Gastroesophageal sphincter (tissue), 4 donors: ENCODE results near the gene ARID3B. TPM values are rescaled to one million over a fixed set of nuclear protein-coding genes. Genes with fewer than 3 reads are reported as not detected.
"Not testable (repeated sequence)": the region's sequence is repeated elsewhere in the genome, so short reads cannot be mapped to it uniquely, and the experiment has no call there.

Experiments used
- ATAC-seq: fragments of 150-250 bp; one replicate; pipeline ENCODE4 v1.9.1; 2016; ENCODE audit warnings: mild to moderate bottlenecking, moderate library complexity
- H3K27ac ChIP-seq, 4 donors: fragments of 200-600 bp; sonication (generic) in 3 of 4; 1 replicate in 3 of 4; 2 replicates in 1 of 4; pipeline ENCODE4 v1.5.1; 2016 to 2019
- H3K27me3 ChIP-seq: fragments of 200-600 bp; sonication (generic); one replicate; pipeline ENCODE4 v1.5.1; 2019
- H3K36me3 ChIP-seq, 2 donors: fragments of 200-600 bp; sonication (generic); one replicate each; pipeline ENCODE4 v1.5.1; 2019; ENCODE audit warnings: control low read depth in 1 of 2
- H3K4me1 ChIP-seq, 3 donors: fragments of 200-600 bp; sonication (generic); 1 replicate in 2 of 3; 2 replicates in 1 of 3; pipeline ENCODE4 v1.5.1; 2016 to 2019; ENCODE audit warnings: control low read depth in 2 of 3
- H3K4me3 ChIP-seq, 2 donors: fragments of 200-600 bp; sonication (generic); one replicate each; pipeline ENCODE4 v1.5.1; 2019; ENCODE audit warnings: mild to moderate bottlenecking in 1 of 2, moderate library complexity in 1 of 2
- H3K9me3 ChIP-seq, 3 donors: fragments of 200-600 bp; sonication (generic); one replicate each; pipeline ENCODE4 v1.5.1; 2017 to 2019; ENCODE audit warnings: control low read depth in 2 of 3
- CTCF ChIP-seq, 4 experiments: fragments of 200-600 bp in 2 of 4; fragments of 450-650 bp in 2 of 4; sonication (generic) in 1 of 4; IDR thresholded peaks; one replicate each; pipeline ENCODE4 v1.5.1; 2017 to 2019; ENCODE audit warnings: antibody characterized with exemption in 4 of 4, mild to moderate bottlenecking in 2 of 4, moderate library complexity in 2 of 4
- EP300 ChIP-seq: sonication (generic); formaldehyde crosslinking; IDR thresholded peaks from one replicate; pipeline ENCODE4 v1.6.1; 2017; ENCODE audit warnings: antibody characterized with exemption, mild to moderate bottlenecking
- POLR2A ChIP-seq, 2 donors: fragments of 450-650 bp; IDR thresholded peaks; one replicate each; pipeline ENCODE4 v1.6.1; 2017; ENCODE audit warnings: antibody characterized with exemption in 2 of 2, mild to moderate bottlenecking in 2 of 2, moderate library complexity in 1 of 2
- POLR2AphosphoS5 ChIP-seq: sonication (generic); formaldehyde crosslinking; IDR thresholded peaks from one replicate; pipeline ENCODE4 v1.6.1; 2017; ENCODE audit warnings: antibody characterized with exemption
- WGBS, 2 donors: methylation state at CpG; one replicate each; pipeline ENCODE4 v1.1.5; 2018; ENCODE audit warnings: low coverage in 1 of 2; 5-methylcytosine and 5-hydroxymethylcytosine counted together
- total RNA-seq, 4 donors: library from RNA; depleted of rRNA; stranded (reverse); fragments of >200 nt; gene quantifications; one replicate each; pipeline ENCODE4 v1.1.0, GENCODE V29; 2016

The ARID3B gene
- total RNA-seq, 4 donors from 2014 or later = 2.9 to 8.4 (median 6.9) TPM

- Histone ChIP-seq H3K4me1 (peaks cover 0 to 18% (median 10%) of the 10 kb centered on the region in 3 donors), H3K27ac (no peak overlapping the region), H3K9me3 (no peaks in the 10 kb centered on the region), H3K36me3 (peaks cover 0 to 69% of the 10 kb centered on the region in 2 donors), H3K4me3 (no peak overlapping the region), H3K27me3 (no peaks in the 10 kb centered on the region)
- 100% methylated on average over 2 of the region's 4 CpGs; no CpG with 5 or more reads in 1 of the 2 donors for WGBS, 2 donors
- no peak for ATAC-seq
- TF ChIP-seq CTCF (IDR thresholded peaks at IDR 0.05) (no peak), POLR2A (IDR thresholded peaks at IDR 0.05) (no peak), EP300 (no peak), POLR2AphosphoS5 (no peak)
These were observed 53.4 kb downstream of the ARID3B start for GRCh38 chr15:74594455-74594854.

DNA sequence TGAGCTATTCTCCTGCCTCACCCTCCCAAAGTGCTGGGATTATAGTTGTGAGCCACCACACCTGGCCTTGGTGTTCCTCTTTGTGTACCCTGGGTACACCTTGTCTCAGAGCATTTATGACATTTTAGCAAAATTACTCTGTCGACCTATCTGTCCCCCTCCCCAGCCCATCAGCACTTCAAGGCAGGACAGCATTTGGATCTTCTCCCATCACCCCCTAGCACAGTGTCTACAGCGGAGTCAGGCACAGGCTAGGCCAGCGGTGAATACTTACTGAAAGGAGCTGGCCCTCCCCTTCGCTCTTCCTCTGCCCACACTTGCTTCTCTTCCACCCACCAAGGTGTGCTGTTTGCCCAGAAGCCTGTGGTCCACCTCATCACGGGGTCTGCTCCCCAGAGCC, 54.3 kb downstream of the ARID3B start:
- no peak overlapping the region for H3K4me3 ChIP-seq
- ATAC-seq = no peak
- no peaks in the 10 kb centered on the region for H3K27me3 ChIP-seq
- peaks cover 0 to 61% of the 10 kb centered on the region in 2 donors for H3K36me3 ChIP-seq
- TF ChIP-seq POLR2A (IDR thresholded peaks at IDR 0.05) (no peak), POLR2AphosphoS5 (no peak), CTCF (IDR thresholded peaks at IDR 0.05) (no peak), EP300 (no peak)
- no peaks in the 10 kb centered on the region for H3K9me3 ChIP-seq
- 86 to 93% methylated on average over 1 to 3 of the region's 5 CpGs for WGBS, 2 donors
- H3K4me1 ChIP-seq = peaks cover 0 to 25% (median 10%) of the 10 kb centered on the region in 3 donors
- no peak overlapping the region for H3K27ac ChIP-seq

- ATAC-seq, H3K27me3 ChIP-seq, H3K9me3 ChIP-seq, H3K4me3 ChIP-seq, H3K27ac ChIP-seq: not testable (repeated sequence)
- WGBS, 2 donors = no CpG with 5 or more reads among the region's 11 CpGs
- Histone ChIP-seq H3K4me1 (peaks cover 0 to 37% (median 10%) of the 10 kb centered on the region in 3 donors), H3K36me3 (peaks cover 0 to 46% of the 10 kb centered on the region in 2 donors)
These were observed 55.7 kb downstream of the ARID3B start for GRCh38 chr15:74596736-74597135.

DNA sequence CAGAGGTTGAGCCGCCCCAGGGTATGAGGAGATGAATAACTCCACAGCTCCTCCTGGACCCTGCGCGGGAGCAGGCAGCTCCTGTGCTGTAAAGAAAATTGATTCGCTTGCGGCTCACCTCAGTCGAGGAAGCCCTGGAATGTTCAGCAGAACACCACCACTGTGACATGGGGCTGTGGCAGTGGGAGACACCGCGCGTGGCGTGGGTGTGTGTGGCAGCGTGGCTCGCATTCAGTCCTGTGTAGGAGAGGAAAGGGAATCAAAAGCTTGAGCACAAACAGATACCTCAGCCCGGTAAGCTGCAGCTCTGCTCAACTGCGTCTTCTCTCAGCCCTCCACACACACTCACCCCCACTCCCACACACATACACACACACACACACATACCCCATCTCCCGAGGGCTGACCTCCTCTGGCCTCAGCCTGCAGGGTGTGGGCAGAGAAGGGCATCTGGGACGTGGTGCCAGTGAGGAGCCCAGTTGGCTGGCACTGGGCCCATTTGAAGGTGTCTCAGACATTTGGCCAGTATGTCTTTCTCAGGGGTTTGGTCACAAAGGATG, 56.2 kb downstream of the ARID3B start:
- 50% methylated on average over 3 of the region's 16 CpGs; no CpG with 5 or more reads in 1 of the 2 donors for WGBS, 2 donors
- H3K4me3 ChIP-seq, H3K27me3 ChIP-seq, H3K9me3 ChIP-seq, H3K27ac ChIP-seq, ATAC-seq: not testable (repeated sequence)
- Histone ChIP-seq H3K4me1 (peaks cover 0 to 37% (median 10%) of the 10 kb centered on the region in 3 donors), H3K36me3 (peaks cover 0 to 41% of the 10 kb centered on the region in 2 donors)

DNA sequence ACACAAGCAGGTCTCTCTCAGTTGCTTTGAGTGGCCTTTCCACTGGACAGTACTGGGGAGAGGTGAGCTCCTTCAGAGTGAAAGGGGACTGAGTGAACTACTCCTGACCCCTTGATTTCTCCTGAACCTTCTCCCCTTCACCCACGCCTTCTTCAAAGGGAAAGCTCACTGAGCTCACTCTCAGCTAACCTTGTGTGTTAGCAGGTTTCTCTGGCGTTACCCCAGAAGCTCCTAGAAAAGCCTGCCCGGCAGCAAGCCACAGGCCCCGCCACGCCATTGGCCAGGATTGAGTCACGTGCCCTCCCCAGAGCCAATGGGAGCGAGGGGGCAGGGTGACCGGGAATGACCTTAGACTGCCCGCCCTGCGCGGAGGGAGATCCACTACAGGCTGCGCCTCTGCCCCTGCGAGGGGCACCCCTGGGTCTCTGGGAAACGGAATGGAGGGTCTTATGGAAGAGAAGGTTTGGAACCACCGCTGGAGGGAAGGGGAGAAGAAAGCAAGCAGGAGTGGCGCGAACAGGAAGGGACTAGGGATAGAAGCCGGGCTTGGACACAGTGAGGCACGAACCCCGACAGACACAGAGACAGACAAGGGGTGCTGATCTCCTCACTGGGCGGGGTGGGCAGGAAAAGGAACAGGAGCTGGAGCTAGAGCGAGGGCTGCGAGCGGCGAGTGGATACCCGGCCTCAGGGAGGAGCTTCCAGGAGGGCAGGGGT, 57.3 kb downstream of the ARID3B start:
- TF ChIP-seq POLR2AphosphoS5 (peak; percentile 78), POLR2A (IDR thresholded peaks at IDR 0.05) (peak; percentile 45 to 65), CTCF (IDR thresholded peaks at IDR 0.05) (no peak), EP300 (no peak)
- WGBS, 2 donors = 0% methylated on average over 1 to 12 of the region's 26 CpGs
- no peaks in the 10 kb centered on the region for H3K9me3 ChIP-seq

GRCh38 chr15:74599156-74599555, 58.1 kb downstream of the ARID3B start:
- Histone ChIP-seq H3K36me3 (peaks cover 0 to 22% of the 10 kb centered on the region in 2 donors), H3K9me3 (no peaks in the 10 kb centered on the region), H3K4me3 (peak overlapping the region; percentile 49 to 72), H3K27ac (peak overlapping the region in 3 of 4 donors; percentile 89 to 92 (median 91)), H3K4me1 (peaks cover 0 to 37% (median 10%) of the 10 kb centered on the region in 3 donors), H3K27me3 (no peaks in the 10 kb centered on the region)
- ATAC-seq = no peak
- WGBS, 2 donors = 48% methylated on average over 3 of the region's 15 CpGs; no CpG with 5 or more reads in 1 of the 2 donors
- TF ChIP-seq EP300 = no peak
- TF ChIP-seq POLR2A (IDR thresholded peaks at IDR 0.05) = no peak
- TF ChIP-seq CTCF (IDR thresholded peaks at IDR 0.05) = no peak
- no peak for TF ChIP-seq POLR2AphosphoS5

More for the DNA sequence above, 57.3 kb downstream of the ARID3B start:
- Histone ChIP-seq H3K27ac (peak overlapping the region; percentile 53 to 92 (median 90)), H3K4me3 (peak overlapping the region; percentile 49 to 72), H3K36me3 (peaks cover 0 to 31% of the 10 kb centered on the region in 2 donors), H3K4me1 (peaks cover 0 to 37% (median 10%) of the 10 kb centered on the region in 3 donors), H3K27me3 (no peaks in the 10 kb centered on the region)
- ATAC-seq = peak; percentile 99
